HCT116 (cell line): ENCODE results near the gene SLC9A9. TPM values are rescaled to one million over a fixed set of nuclear protein-coding genes. Genes with fewer than 3 reads are reported as not detected.

Source experiments
- ATAC-seq: fragments of 200-7000 bp; cut with Tn5 transposase; 2 replicates; pipeline ENCODE4 v1.9.1; 2020; ENCODE audit warnings: mild to moderate bottlenecking, moderate library complexity
- BruUV-seq: library from RNA; stranded (reverse); fragments of 400-500 nt; replicated peaks from 2 replicates; lab custom pipeline; 2021; lab: Mats Ljungman, UMichigan
- CTCF ChIA-PET: fragments of 300-600 bp; sonication (Branson Sonifier 250); formaldehyde crosslinking; loops from one replicate; lab custom pipeline; 2021; ENCODE audit warnings: antibody characterized with exemption; lab: Charles Lee
- POLR2A ChIA-PET: fragments of 300-600, 350-600 bp; sonication (Branson Sonifier 250); formaldehyde crosslinking; loops from one replicate; lab custom pipeline; 2021; ENCODE audit warnings: antibody characterized with exemption; lab: Charles Lee
- RAD21 ChIA-PET, 2 experiments: fragments of 300-600 bp; sonication (Branson Sonifier 250); formaldehyde crosslinking; loops; one replicate each; lab custom pipeline; 2023; ENCODE audit warnings: low total read pairs in 2 of 2; ENCODE audit not compliant: uncharacterized antibody in 2 of 2, unreplicated experiment in 2 of 2, low non-redundant PET in 1 of 2; lab: Charles Lee
- DNase-seq: peaks from one replicate; pipeline ENCODE4 v3.0.0-alpha.2; 2010; ENCODE audit warnings: low read depth, low spot score
- H2AFZ ChIP-seq: fragments of 200-600 bp; shearing (Covaris generic), sonication (generic); 2 replicates; pipeline ENCODE4 v1.6.1; 2017; ENCODE audit warnings: low read depth, mixed run types, mixed read lengths, antibody characterized with exemption, low read length; ENCODE audit not compliant: poor library complexity, severe bottlenecking
- H3K27ac ChIP-seq: 2 replicates; pipeline ENCODE4 v1.5.1; 2012; ENCODE audit warnings: low read depth, low read length
- H3K27me3 ChIP-seq: fragments of 200-600 bp; sonication (generic); 2 replicates; pipeline ENCODE4 v1.6.1; 2016; ENCODE audit warnings: mixed run types, low read length, mixed read lengths; ENCODE audit not compliant: insufficient read depth
- H3K36me3 ChIP-seq, 2 experiments: fragments of 200-500 bp in 1 of 2; fragments of 200-600 bp in 1 of 2; sonication (Bioruptor generic) in 1 of 2; sonication (generic) in 1 of 2; 2 replicates each; pipeline versions ENCODE4 v1.5.1 to v1.6.1; 2014 to 2016; ENCODE audit warnings: low read length in 2 of 2, inconsistent platforms in 1 of 2, mixed read lengths in 1 of 2, mixed run types in 1 of 2; ENCODE audit not compliant: insufficient read depth in 2 of 2, control insufficient read depth in 1 of 2
- H3K4me1 ChIP-seq, 2 experiments: fragments of 200-600 bp in 1 of 2; sonication (generic) in 1 of 2; 2 replicates each; pipeline versions ENCODE4 v1.5.1 to v1.6.1; 2012 to 2017; ENCODE audit warnings: low read length in 2 of 2, inconsistent platforms in 1 of 2, mild to moderate bottlenecking in 1 of 2, mixed read lengths in 1 of 2, mixed run types in 1 of 2, moderate library complexity in 1 of 2; ENCODE audit not compliant: insufficient read depth in 2 of 2, control insufficient read depth in 1 of 2
- H3K4me2 ChIP-seq: fragments of 200-600 bp; sonication (generic); 2 replicates; pipeline ENCODE4 v1.6.1; 2017; ENCODE audit warnings: mixed run types, low read length, mixed read lengths
- H3K4me3 ChIP-seq, 2 experiments: fragments of 200-600 bp in 1 of 2; sonication (generic) in 1 of 2; replicated peaks in 1 of 2; 2 replicates each; pipeline ENCODE4 v1.5.1; 2011 to 2016; ENCODE audit warnings: low read length in 2 of 2, control low read depth in 1 of 2, low read depth in 1 of 2, mild to moderate bottlenecking in 1 of 2, mixed read lengths in 1 of 2, mixed run types in 1 of 2
- H3K79me2 ChIP-seq: fragments of 200-600 bp; sonication (generic); 2 replicates; pipeline ENCODE4 v1.6.1; 2017; ENCODE audit warnings: mild to moderate bottlenecking, mixed run types, low read length, moderate library complexity, mixed read lengths; ENCODE audit not compliant: insufficient read depth
- H3K9ac ChIP-seq: fragments of 200-600 bp; sonication (generic); 2 replicates; pipeline ENCODE4 v1.6.1; 2016; ENCODE audit warnings: low read length, mixed read lengths
- H3K9me2 ChIP-seq: fragments of 200-600 bp; sonication (generic), shearing (Covaris generic); 2 replicates; pipeline ENCODE4 v1.6.1; 2017; ENCODE audit warnings: mixed run types, mild to moderate bottlenecking, moderate library complexity; ENCODE audit not compliant: insufficient read depth
- H3K9me3 ChIP-seq, 2 experiments: fragments of 200-500 bp in 1 of 2; fragments of 200-600 bp in 1 of 2; sonication (Bioruptor generic) in 1 of 2; sonication (generic) in 1 of 2; 2 replicates each; pipeline ENCODE4 v1.6.1; 2014 to 2017; ENCODE audit warnings: low read length in 2 of 2, mixed read lengths in 2 of 2, inconsistent platforms in 1 of 2, low read depth in 1 of 2, mild to moderate bottlenecking in 1 of 2, mixed run types in 1 of 2, moderate library complexity in 1 of 2; ENCODE audit not compliant: control insufficient read depth in 1 of 2, insufficient read depth in 1 of 2
- H4K20me1 ChIP-seq: fragments of 200-600 bp; sonication (generic), shearing (Covaris generic); 2 replicates; pipeline ENCODE4 v1.6.1; 2017; ENCODE audit warnings: mixed run types, mild to moderate bottlenecking, moderate library complexity; ENCODE audit not compliant: insufficient read depth
- ATF3 ChIP-seq: IDR thresholded peaks from 2 replicates; pipeline ENCODE4 v1.6.1; 2012
- CBX3 ChIP-seq: IDR thresholded peaks from 2 replicates; pipeline ENCODE4 v1.6.1; 2012; ENCODE audit warnings: low read depth
- CEBPB ChIP-seq: IDR thresholded peaks from 2 replicates; pipeline ENCODE4 v1.6.1; 2012; ENCODE audit warnings: low read depth
- EGR1 ChIP-seq: IDR thresholded peaks from 2 replicates; pipeline ENCODE4 v1.6.1; 2012; ENCODE audit warnings: low read depth
- ELF1 ChIP-seq: IDR thresholded peaks from 2 replicates; pipeline ENCODE4 v1.6.1; 2012; ENCODE audit warnings: low read depth, borderline replicate concordance
- EZH2 ChIP-seq: fragments of 200-600 bp; sonication (generic); IDR thresholded peaks from 2 replicates; pipeline ENCODE4 v1.6.1; 2017; ENCODE audit warnings: antibody characterized with exemption, mixed run types
- EZH2phosphoT487 ChIP-seq: fragments of 200-600 bp; IDR thresholded peaks from 2 replicates; pipeline ENCODE4 v1.6.1; 2018; ENCODE audit warnings: antibody characterized with exemption, borderline replicate concordance
- FOSL1 ChIP-seq: IDR thresholded peaks from 2 replicates; pipeline ENCODE4 v1.6.1; 2012; ENCODE audit warnings: low read depth
- JUND ChIP-seq: IDR thresholded peaks from 2 replicates; pipeline ENCODE4 v1.6.1; 2012
- MAX ChIP-seq: IDR thresholded peaks from 2 replicates; pipeline ENCODE4 v1.6.1; 2012
- POLR2A ChIP-seq: IDR thresholded peaks from 2 replicates; pipeline ENCODE4 v1.7.0; 2011; ENCODE audit warnings: borderline replicate concordance; ENCODE audit not compliant: insufficient read depth, insufficient read length; ENCODE audit errors: extremely low read depth
- POLR2AphosphoS5 ChIP-seq: IDR thresholded peaks from 2 replicates; pipeline ENCODE4 v1.6.1; 2011; ENCODE audit warnings: mild to moderate bottlenecking, low read depth, low read length, moderate library complexity
- REST ChIP-seq: IDR thresholded peaks from 2 replicates; pipeline ENCODE4 v1.6.1; 2012; ENCODE audit warnings: low read depth
- TCF7L2 ChIP-seq: IDR thresholded peaks from 2 replicates; pipeline ENCODE4 v1.7.0; 2011; ENCODE audit warnings: borderline replicate concordance, inconsistent platforms; ENCODE audit not compliant: insufficient read depth, insufficient read length; ENCODE audit errors: extremely low read depth
- YY1 ChIP-seq: IDR thresholded peaks from 2 replicates; pipeline ENCODE4 v1.6.1; 2011; ENCODE audit warnings: low read length, low read depth, moderate library complexity, mild to moderate bottlenecking; ENCODE audit not compliant: insufficient replicate concordance; ENCODE audit errors: extremely low read depth
- ZFX ChIP-seq: fragments of 450-650 bp; IDR thresholded peaks from 2 replicates; pipeline ENCODE4 v1.6.1; 2017
- ZNF274 ChIP-seq: fragments of 200-500 bp; sonication (Bioruptor generic); IDR thresholded peaks from 2 replicates; pipeline ENCODE4 v1.6.1; 2014; ENCODE audit warnings: mild to moderate bottlenecking, low read depth, low read length, inconsistent platforms
- intact Hi-C: fragments of 100-400 bp; cut with micrococcal nuclease; formaldehyde crosslinking; loops from 2 replicates; pipeline ENCODE4 v1.10.0; 2022
- total RNA-seq: library from RNA; stranded (reverse); gene quantifications from one replicate; pipeline ENCODE4 v1.2.1, GENCODE V29; 2021; ENCODE audit not compliant: unreplicated experiment

SLC9A9 gene
- total RNA-seq, 1 experiment from 2014 or later = 0.20 TPM

DNA sequence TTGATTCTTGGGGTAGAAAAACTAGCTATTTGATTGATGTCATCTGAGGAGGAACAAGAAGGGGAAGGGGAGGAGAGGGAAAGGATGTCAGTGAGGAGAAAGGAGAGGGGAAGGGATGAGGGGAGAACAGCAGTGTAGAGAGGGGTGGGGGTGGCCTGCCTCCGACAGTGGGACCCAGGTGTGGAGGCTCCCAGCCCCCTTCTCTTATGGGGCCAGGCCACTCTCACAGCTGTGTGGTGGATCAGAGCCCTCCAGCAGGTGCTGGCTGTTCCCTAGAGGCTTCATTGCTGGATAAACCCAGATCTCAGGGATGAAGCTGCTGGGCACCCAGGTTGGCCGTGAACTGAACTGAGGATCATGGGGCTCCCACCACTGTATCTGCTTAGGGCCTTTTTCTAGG, 464.2 kb downstream of the SLC9A9 start:
- H3K27ac ChIP-seq = no peak overlapping the region
- ChIA-PET RAD21 (no interaction called here), CTCF (no interaction called here), POLR2A (no interaction called here)
- DNase-seq (no peak), ATAC-seq (no peak)
- no peak overlapping the region for H3K9ac ChIP-seq
- H3K79me2 ChIP-seq = no peaks in the 10 kb centered on the region
- intact Hi-C loops = no loop called here
- peaks cover 3% of the 10 kb centered on the region; the same call in 1 of the 2 replicates for H3K27me3 ChIP-seq
- TF ChIP-seq ZFX = no peak
- no peak for TF ChIP-seq ATF3
- no peak for TF ChIP-seq TCF7L2
- TF ChIP-seq ZNF274 = no peak
- no peak for TF ChIP-seq MAX
- no peak for TF ChIP-seq ELF1
- no peak for TF ChIP-seq FOSL1
- TF ChIP-seq EZH2phosphoT487 = no peak
- TF ChIP-seq POLR2A = no peak
- TF ChIP-seq CEBPB = no peak
- no peak for TF ChIP-seq EGR1
- TF ChIP-seq POLR2AphosphoS5 = no peak
- no peak for TF ChIP-seq YY1
- TF ChIP-seq JUND = no peak
- no peak for TF ChIP-seq EZH2
- TF ChIP-seq REST = no peak
- no peak for TF ChIP-seq CBX3
- no peaks in the 10 kb centered on the region for H3K4me1 ChIP-seq
- no peaks in the 10 kb centered on the region for H3K9me3 ChIP-seq
- no peaks in the 10 kb centered on the region for H4K20me1 ChIP-seq
- no peaks in the 10 kb centered on the region for H3K9me2 ChIP-seq
- H2AFZ ChIP-seq = no peak overlapping the region
- no peak overlapping the region for H3K4me2 ChIP-seq
- BruUV-seq = no TSS peak
- no peaks in the 10 kb centered on the region for H3K36me3 ChIP-seq
- no peak overlapping the region for H3K4me3 ChIP-seq
